Measurements from ENCODE around the gene RFTN1. TPM values are rescaled to one million over a fixed set of nuclear protein-coding genes. Genes with fewer than 3 reads are reported as not detected.

Gene RFTN1
- polyA plus RNA-seq, 3 donors from 2014 or later: 96.5 to 194 (median 109) TPM

- Mint-ChIP-seq H3K4me1 (peaks cover 65 to 82% of the 10 kb centered on the region in 2 donors), H3K27me3 (ENCODE audit: low read depth in 3 of 3) (peaks cover 0 to 3% (median 2%) of the 10 kb centered on the region in 3 donors)
These were observed 29.3 kb downstream of the RFTN1 start for GRCh38 chr3:16484216-16484615.

GRCh38 chr3:16482770-16483531 lies 30.5 kb downstream of the RFTN1 start:
- H3K4me3 Mint-ChIP-seq: peak overlapping the region; percentile 57 to 82 (median 77)
- no peaks in the 10 kb centered on the region for H3K9me3 Mint-ChIP-seq
- peaks cover 73 to 86% of the 10 kb centered on the region in 2 donors for H3K4me1 Mint-ChIP-seq
- no peak for DNase-seq
- peaks cover 0 to 6% (median 2%) of the 10 kb centered on the region in 3 donors for H3K27me3 Mint-ChIP-seq (ENCODE audit: low read depth in 3 of 3)
- H3K27ac Mint-ChIP-seq: peak overlapping the region; percentile 87 to 96 (median 94)
- peaks cover 5 to 23% (median 7%) of the 10 kb centered on the region in 3 donors for H3K36me3 Mint-ChIP-seq

More at GRCh38 chr3:16484216-16484615, 29.3 kb downstream of the RFTN1 start:
- peaks cover 3 to 27% (median 13%) of the 10 kb centered on the region in 3 donors for H3K36me3 Mint-ChIP-seq
- DNase-seq: no peak
- H3K4me3 Mint-ChIP-seq: no peak overlapping the region
- no peaks in the 10 kb centered on the region for H3K9me3 Mint-ChIP-seq
- peak overlapping the region in 5 of 6 donors; percentile 58 to 94 (median 71) for H3K27ac Mint-ChIP-seq

GRCh38 chr3:16482194-16482769 lies 31.2 kb downstream of the RFTN1 start:
- Mint-ChIP-seq H3K27me3 (ENCODE audit: low read depth in 3 of 3) (peaks cover 0 to 6% (median 2%) of the 10 kb centered on the region in 3 donors), H3K4me3 (peak overlapping the region; percentile 57 to 82 (median 77)), H3K4me1 (peaks cover 79 to 92% of the 10 kb centered on the region in 2 donors), H3K27ac (peak overlapping the region; percentile 87 to 96 (median 94)), H3K9me3 (no peaks in the 10 kb centered on the region), H3K36me3 (peaks cover 5 to 24% (median 8%) of the 10 kb centered on the region in 3 donors)
- no peak for DNase-seq

- H3K27ac Mint-ChIP-seq: peak overlapping the region; percentile 87 to 96 (median 94)
- peak overlapping the region; percentile 69 to 82 (median 77) for H3K4me3 Mint-ChIP-seq
- DNase-seq: no peak
- peaks cover 5 to 28% (median 9%) of the 10 kb centered on the region in 3 donors for H3K36me3 Mint-ChIP-seq
- peaks cover 84 to 97% of the 10 kb centered on the region in 2 donors for H3K4me1 Mint-ChIP-seq
- H3K9me3 Mint-ChIP-seq: no peaks in the 10 kb centered on the region
- H3K27me3 Mint-ChIP-seq (ENCODE audit: low read depth in 3 of 3): peaks cover 0 to 6% (median under 1%) of the 10 kb centered on the region in 3 donors
These were observed 32.0 kb downstream of the RFTN1 start for GRCh38 chr3:16481546-16481897.

- peak overlapping the region; percentile 69 to 82 (median 77) for H3K4me3 Mint-ChIP-seq
- H3K27me3 Mint-ChIP-seq (ENCODE audit: low read depth in 3 of 3): peaks cover 0 to 7% (median 0%) of the 10 kb centered on the region in 3 donors
- peaks cover 84 to 97% of the 10 kb centered on the region in 2 donors for H3K4me1 Mint-ChIP-seq
- H3K36me3 Mint-ChIP-seq: peaks cover 0 to 23% (median 6%) of the 10 kb centered on the region in 3 donors
- H3K9me3 Mint-ChIP-seq: no peaks in the 10 kb centered on the region
- DNase-seq: peak in 2 of 3 donors; percentile 36 to 45
- H3K27ac Mint-ChIP-seq: peak overlapping the region; percentile 87 to 96 (median 94)
These were observed 32.5 kb downstream of the RFTN1 start for GRCh38 chr3:16480861-16481545.

GRCh38 chr3:16478516-16478915 lies 35.0 kb downstream of the RFTN1 start:
- peaks cover 0 to 31% (median 6%) of the 10 kb centered on the region in 3 donors for H3K36me3 Mint-ChIP-seq
- peaks cover 96 to 99% of the 10 kb centered on the region in 2 donors for H3K4me1 Mint-ChIP-seq
- peaks cover 0 to 8% (median 3%) of the 10 kb centered on the region in 3 donors for H3K27me3 Mint-ChIP-seq (ENCODE audit: low read depth in 3 of 3)
- H3K27ac Mint-ChIP-seq: peak overlapping the region in 5 of 6 donors; percentile 37 to 94 (median 64)
- peaks cover 0 to 1% (median 0%) of the 10 kb centered on the region in 6 donors for H3K9me3 Mint-ChIP-seq
- DNase-seq: no peak
- no peak overlapping the region for H3K4me3 Mint-ChIP-seq

- Mint-ChIP-seq H3K27me3 (ENCODE audit: low read depth in 3 of 3) (peaks cover 0 to 8% (median 3%) of the 10 kb centered on the region in 3 donors), H3K4me3 (peak overlapping the region in 2 of 5 donors; percentile 11 to 12), H3K36me3 (peaks cover 0 to 31% (median 6%) of the 10 kb centered on the region in 3 donors), H3K9me3 (peaks cover 0 to 1% (median 0%) of the 10 kb centered on the region in 6 donors), H3K27ac (peak overlapping the region; percentile 4 to 83 (median 72)), H3K4me1 (peaks cover 96 to 99% of the 10 kb centered on the region in 2 donors)
- DNase-seq: no peak
These were observed 36.0 kb downstream of the RFTN1 start for GRCh38 chr3:16477521-16477920.

- no peak for DNase-seq
- Mint-ChIP-seq H3K36me3 (peaks cover 3 to 33% (median 9%) of the 10 kb centered on the region in 3 donors), H3K4me3 (peak overlapping the region in 4 of 5 donors; percentile 39 to 72 (median 59)), H3K27ac (peak overlapping the region in 5 of 6 donors; percentile 70 to 85 (median 76)), H3K27me3 (ENCODE audit: low read depth in 3 of 3) (peaks cover 0 to 8% (median 3%) of the 10 kb centered on the region in 3 donors), H3K9me3 (peaks cover 0 to 1% (median 0%) of the 10 kb centered on the region in 6 donors), H3K4me1 (peaks cover 95 to 99% of the 10 kb centered on the region in 2 donors)
These were observed 36.4 kb downstream of the RFTN1 start for GRCh38 chr3:16477056-16477455.

- peaks cover 0 to 8% (median 3%) of the 10 kb centered on the region in 3 donors for H3K27me3 Mint-ChIP-seq (ENCODE audit: low read depth in 3 of 3)
- peak overlapping the region; percentile 39 to 72 (median 59) for H3K4me3 Mint-ChIP-seq
- H3K36me3 Mint-ChIP-seq: peaks cover 7 to 37% (median 13%) of the 10 kb centered on the region in 3 donors
- H3K9me3 Mint-ChIP-seq: peaks cover 0 to 1% (median 0%) of the 10 kb centered on the region in 6 donors
- peaks cover 94 to 98% of the 10 kb centered on the region in 2 donors for H3K4me1 Mint-ChIP-seq
- peak overlapping the region; percentile 61 to 89 (median 74) for H3K27ac Mint-ChIP-seq
- DNase-seq: peak; percentile 35 to 52 (median 51)
These were observed 36.9 kb downstream of the RFTN1 start for GRCh38 chr3:16476636-16477035.

- Mint-ChIP-seq H3K4me1 (peaks cover 85 to 93% of the 10 kb centered on the region in 2 donors), H3K4me3 (peak overlapping the region in 4 of 5 donors; percentile 19 to 59 (median 38)), H3K9me3 (peaks cover 0 to 1% (median 0%) of the 10 kb centered on the region in 6 donors), H3K27ac (peak overlapping the region; percentile 53 to 87 (median 74)), H3K36me3 (peaks cover 11 to 45% (median 17%) of the 10 kb centered on the region in 3 donors), H3K27me3 (ENCODE audit: low read depth in 3 of 3) (peaks cover 0 to 6% (median 3%) of the 10 kb centered on the region in 3 donors)
- no peak for DNase-seq
These were observed 37.7 kb downstream of the RFTN1 start for GRCh38 chr3:16475766-16476165.

- Mint-ChIP-seq H3K9me3 (peaks cover 0 to 1% (median 0%) of the 10 kb centered on the region in 6 donors), H3K27me3 (ENCODE audit: low read depth in 3 of 3) (peaks cover 0 to 6% (median 3%) of the 10 kb centered on the region in 3 donors), H3K4me3 (no peak overlapping the region), H3K36me3 (peaks cover 19 to 54% (median 26%) of the 10 kb centered on the region in 3 donors), H3K27ac (peak overlapping the region in 3 of 6 donors; percentile 62 to 82 (median 76)), H3K4me1 (peaks cover 82 to 93% of the 10 kb centered on the region in 2 donors)
- no peak for DNase-seq
These were observed 38.6 kb downstream of the RFTN1 start for GRCh38 chr3:16474920-16475319.

GRCh38 chr3:16474216-16474615 lies 39.3 kb downstream of the RFTN1 start:
- DNase-seq: no peak
- Mint-ChIP-seq H3K27ac (peak overlapping the region in 4 of 6 donors; percentile 53 to 62 (median 58)), H3K27me3 (ENCODE audit: low read depth in 3 of 3) (peaks cover 0 to 6% (median 3%) of the 10 kb centered on the region in 3 donors), H3K4me3 (peak overlapping the region in 1 of 5 donors; percentile 2), H3K4me1 (peaks cover 78 to 92% of the 10 kb centered on the region in 2 donors), H3K9me3 (peaks cover 0 to 1% (median 0%) of the 10 kb centered on the region in 6 donors), H3K36me3 (peaks cover 20 to 56% (median 29%) of the 10 kb centered on the region in 3 donors)

GRCh38 chr3:16472593-16472992 lies 40.9 kb downstream of the RFTN1 start:
- H3K36me3 Mint-ChIP-seq: peaks cover 20 to 59% (median 29%) of the 10 kb centered on the region in 3 donors
- no peak for DNase-seq
- peaks cover 81 to 92% of the 10 kb centered on the region in 2 donors for H3K4me1 Mint-ChIP-seq
- H3K9me3 Mint-ChIP-seq: peaks cover 0 to 1% (median 0%) of the 10 kb centered on the region in 6 donors
- peak overlapping the region in 2 of 6 donors; percentile 20 to 22 for H3K27ac Mint-ChIP-seq
- no peak overlapping the region for H3K4me3 Mint-ChIP-seq
- H3K27me3 Mint-ChIP-seq (ENCODE audit: low read depth in 3 of 3): peaks cover 0 to 4% (median 3%) of the 10 kb centered on the region in 3 donors

All from immature natural killer cell (primary cell).